Stimulated activated CD4-positive, alpha-beta T cell treated with anti-CD3 and anti-CD28 coated beads, Interleukin-4, amount 100 ng/mL, for 24 hours (primary cell): ENCODE results near the gene ASB18.

ENCODE experiments used
- DNase-seq: peaks from one replicate; pipeline ENCODE4 v3.0.0-alpha.2; 2020

The ASB18 gene

GRCh38 chr2:236161531-236161930 is 102.7 kb downstream of the ASB18 start:
- no peak for DNase-seq

GRCh38 chr2:236161082-236161462 is 103.1 kb downstream of the ASB18 start:
- DNase-seq = no peak

GRCh38 chr2:236160366-236161081 is 103.7 kb downstream of the ASB18 start:
- DNase-seq = no peak

GRCh38 chr2:236159778-236160170 is 104.4 kb downstream of the ASB18 start:
- no peak for DNase-seq

- no peak for DNase-seq
Observed at GRCh38 chr2:236158969-236159777, 105.0 kb downstream of the ASB18 start.

- DNase-seq = no peak
Observed at GRCh38 chr2:236157815-236158498, 106.2 kb downstream of the ASB18 start.

- DNase-seq = no peak
Observed at GRCh38 chr2:236157366-236157765, 106.8 kb downstream of the ASB18 start.

- DNase-seq = no peak
Observed at GRCh38 chr2:236156860-236157194, 107.4 kb downstream of the ASB18 start.

- DNase-seq = no peak
Observed at GRCh38 chr2:236156095-236156859, 107.9 kb downstream of the ASB18 start.

- DNase-seq = no peak
Observed at GRCh38 chr2:236155406-236155805, 108.8 kb downstream of the ASB18 start.

- no peak for DNase-seq
Observed at GRCh38 chr2:236146436-236146835, 117.8 kb downstream of the ASB18 start.

GRCh38 chr2:236143811-236144210 is 120.4 kb downstream of the ASB18 start:
- no peak for DNase-seq
